IMR-90 (cell line): ENCODE results near the gene TJP1. TPM values are rescaled to one million over a fixed set of nuclear protein-coding genes. Genes with fewer than 3 reads are reported as not detected.

Experiments
- ATAC-seq: fragments of 200-7000 bp; cut with Tn5 transposase; 2 replicates; pipeline ENCODE4 v1.9.1; 2020; ENCODE audit warnings: low read depth, mild to moderate bottlenecking, moderate library complexity
- BruUV-seq: library from RNA; stranded (reverse); fragments of 400-500 nt; replicated peaks from 2 replicates; lab custom pipeline; 2021; lab: Mats Ljungman, UMichigan
- CTCF ChIA-PET: fragments of 300-600 bp; formaldehyde crosslinking; extraction: SDS; loops from one replicate; lab custom pipeline; 2021; ENCODE audit warnings: antibody characterized with exemption; lab: Yijun Ruan, JAX
- POLR2A ChIA-PET: fragments of 300-600 bp; sonication (Branson Sonifier 250); formaldehyde crosslinking; loops from one replicate; lab custom pipeline; 2022; ENCODE audit warnings: antibody characterized with exemption; ENCODE audit not compliant: unreplicated experiment; lab: Charles Lee
- DNase-seq: peaks from one replicate; pipeline ENCODE4 v3.0.0; 2013
- H2AFZ ChIP-seq: replicated peaks from 2 replicates; pipeline ENCODE3; 2013; ENCODE audit warnings: low read length, mild to moderate bottlenecking; ENCODE audit not compliant: poor library complexity
- H2AK5ac ChIP-seq: 2 replicates; pipeline ENCODE4 v1.6.1; 2013; ENCODE audit warnings: low read depth, low read length, inconsistent platforms
- H2AK9ac ChIP-seq: replicated peaks from 2 replicates; pipeline ENCODE3; 2013; ENCODE audit warnings: mild to moderate bottlenecking, low read depth, low read length, moderate library complexity; ENCODE audit not compliant: poor library complexity
- H2BK120ac ChIP-seq: 2 replicates; pipeline ENCODE4 v1.6.1; 2013; ENCODE audit warnings: low read depth, low read length, inconsistent platforms
- H2BK15ac ChIP-seq: 3 replicates; pipeline ENCODE4 v1.6.1; 2013; ENCODE audit warnings: low read depth, low read length, inconsistent platforms
- H2BK20ac ChIP-seq: 2 replicates; pipeline ENCODE4 v1.6.1; 2013; ENCODE audit warnings: low read depth, mild to moderate bottlenecking, inconsistent platforms, low read length, moderate library complexity
- H2BK5ac ChIP-seq: 2 replicates; pipeline ENCODE4 v1.6.1; 2013; ENCODE audit warnings: mild to moderate bottlenecking, low read depth, low read length, inconsistent platforms; ENCODE audit not compliant: poor library complexity, severe bottlenecking
- H3K14ac ChIP-seq: replicated peaks from 2 replicates; pipeline ENCODE4 v1.6.1; 2013; ENCODE audit warnings: low read depth, low read length, inconsistent platforms
- H3K18ac ChIP-seq: 2 replicates; pipeline ENCODE4 v1.6.1; 2013; ENCODE audit warnings: low read depth, low read length, control low read depth
- H3K23ac ChIP-seq: 2 replicates; pipeline ENCODE4 v1.6.1; 2013; ENCODE audit warnings: low read depth, low read length, inconsistent platforms
- H3K27ac ChIP-seq: 2 replicates; pipeline ENCODE4 v1.5.1; 2013; ENCODE audit warnings: mild to moderate bottlenecking, control low read depth, low read length; ENCODE audit not compliant: insufficient read depth
- H3K27me3 ChIP-seq: 2 replicates; pipeline ENCODE4 v1.6.1; 2013; ENCODE audit warnings: low read length; ENCODE audit not compliant: control insufficient read depth, insufficient read depth
- H3K36me3 ChIP-seq: 2 replicates; pipeline ENCODE4 v1.6.1; 2013; ENCODE audit warnings: low read length, mixed read lengths; ENCODE audit not compliant: control insufficient read depth, insufficient read depth
- H3K4ac ChIP-seq: 2 replicates; pipeline ENCODE4 v1.6.1; 2013; ENCODE audit warnings: low read depth, low read length, inconsistent platforms
- H3K4me1 ChIP-seq: 2 replicates; pipeline ENCODE4 v1.6.1; 2013; ENCODE audit warnings: low read length, mixed read lengths; ENCODE audit not compliant: control insufficient read depth, insufficient read depth
- H3K4me2 ChIP-seq: 2 replicates; pipeline ENCODE4 v1.6.1; 2013; ENCODE audit warnings: low read depth, mild to moderate bottlenecking, control low read depth, low read length, moderate library complexity
- H3K4me3 ChIP-seq: 2 replicates; pipeline ENCODE4 v1.5.1; 2013; ENCODE audit warnings: low read depth, mild to moderate bottlenecking, control low read depth, low read length, moderate library complexity; ENCODE audit not compliant: insufficient read depth
- H3K56ac ChIP-seq: 2 replicates; pipeline ENCODE4 v1.6.1; 2013; ENCODE audit warnings: low read length, inconsistent platforms; ENCODE audit not compliant: insufficient read depth; ENCODE audit errors: extremely low read depth
- H3K79me1 ChIP-seq, 2 experiments: 2 replicates each; pipeline ENCODE4 v1.6.1; 2013; ENCODE audit warnings: low read length in 2 of 2, inconsistent platforms in 1 of 2, low read depth in 1 of 2
- H3K9ac ChIP-seq: 2 replicates; pipeline ENCODE4 v1.6.1; 2013; ENCODE audit warnings: low read depth, low read length, control low read depth
- H3K9me1 ChIP-seq: 2 replicates; pipeline ENCODE4 v1.6.1; 2013; ENCODE audit warnings: low read length, inconsistent platforms; ENCODE audit not compliant: insufficient read depth
- H3K9me3 ChIP-seq: 2 replicates; pipeline ENCODE4 v1.6.1; 2013; ENCODE audit warnings: low read length; ENCODE audit not compliant: control insufficient read depth, insufficient read depth
- H4K20me1 ChIP-seq: 2 replicates; pipeline ENCODE4 v1.6.1; 2013; ENCODE audit warnings: low read length, inconsistent platforms; ENCODE audit not compliant: insufficient read depth
- H4K5ac ChIP-seq: 2 replicates; pipeline ENCODE4 v1.6.1; 2013; ENCODE audit warnings: mild to moderate bottlenecking, low read depth, low read length, control low read depth
- H4K8ac ChIP-seq, 2 experiments: 2 replicates each; pipeline ENCODE4 v1.6.1; 2013; ENCODE audit warnings: low read depth in 2 of 2, low read length in 2 of 2, control low read depth in 1 of 2, inconsistent platforms in 1 of 2
- H4K91ac ChIP-seq: 2 replicates; pipeline ENCODE4 v1.6.1; 2013; ENCODE audit warnings: low read depth, low read length, inconsistent platforms; ENCODE audit not compliant: insufficient read depth
- BHLHE40 ChIP-seq: fragments of 150-350 bp; IDR thresholded peaks from 2 replicates; pipeline ENCODE4 v1.6.1; 2016; ENCODE audit warnings: mild to moderate bottlenecking, low read depth, low read length
- CEBPB ChIP-seq: IDR thresholded peaks from 2 replicates; pipeline ENCODE4 v1.6.1; 2012; ENCODE audit warnings: low read depth, low read length, improper control_type of control experiment
- CHD1 ChIP-seq: IDR thresholded peaks from 2 replicates; pipeline ENCODE4 v1.6.1; 2012; ENCODE audit warnings: low read depth, low read length, improper control_type of control experiment
- ELK1 ChIP-seq: fragments of 150-350 bp; IDR thresholded peaks from 2 replicates; pipeline ENCODE4 v1.6.1; 2016; ENCODE audit warnings: low read depth, mild to moderate bottlenecking, low read length, moderate library complexity, borderline replicate concordance
- FOS ChIP-seq: fragments of 150-350 bp; IDR thresholded peaks from 2 replicates; pipeline ENCODE4 v1.6.1; 2016; ENCODE audit warnings: low read depth, low read length
- MAFK ChIP-seq: IDR thresholded peaks from 2 replicates; pipeline ENCODE4 v1.6.1; 2012; ENCODE audit warnings: low read depth, low read length, improper control_type of control experiment
- MAZ ChIP-seq: IDR thresholded peaks from 2 replicates; pipeline ENCODE4 v1.6.1; 2012; ENCODE audit warnings: low read depth, mild to moderate bottlenecking, low read length, improper control_type of control experiment, moderate library complexity, borderline replicate concordance
- MXI1 ChIP-seq: IDR thresholded peaks from 2 replicates; pipeline ENCODE4 v1.6.1; 2012; ENCODE audit warnings: low read depth, mild to moderate bottlenecking, low read length, moderate library complexity, borderline replicate concordance
- NFE2L2 ChIP-seq: fragments of 150-350 bp; IDR thresholded peaks from 2 replicates; pipeline ENCODE4 v1.6.1; 2016; ENCODE audit warnings: low read depth, mild to moderate bottlenecking, low read length
- POLR2A ChIP-seq: IDR thresholded peaks from 2 replicates; pipeline ENCODE4 v1.6.1; 2012; ENCODE audit warnings: mild to moderate bottlenecking, low read depth, low read length
- RAD21 ChIP-seq: IDR thresholded peaks from 2 replicates; pipeline ENCODE4 v1.6.1; 2012; ENCODE audit warnings: low read length, improper control_type of control experiment
- RCOR1 ChIP-seq: IDR thresholded peaks from 2 replicates; pipeline ENCODE4 v1.6.1; 2012; ENCODE audit warnings: mild to moderate bottlenecking, low read length, improper control_type of control experiment; ENCODE audit not compliant: insufficient replicate concordance
- RFX5 ChIP-seq: IDR thresholded peaks from 2 replicates; pipeline ENCODE4 v1.8.0; 2012; ENCODE audit warnings: low read depth, mild to moderate bottlenecking, low read length, moderate library complexity
- SMC3 ChIP-seq: fragments of 150-350 bp; IDR thresholded peaks from 2 replicates; pipeline ENCODE4 v1.6.1; 2016; ENCODE audit warnings: low read depth, mild to moderate bottlenecking, antibody characterized with exemption, low read length, moderate library complexity
- WGBS, 2 experiments: methylation state at CpG; one replicate each; pipeline versions ENCODE4 v1.1.5 to v1.1.7; 2013; ENCODE audit warnings: missing lambda C conversion rate in 2 of 2; ENCODE audit not compliant: insufficient read length in 1 of 2; ENCODE audit errors: extremely low coverage in 2 of 2; 5-methylcytosine and 5-hydroxymethylcytosine counted together
- dilution Hi-C: fragments of 300-500 bp; cut with HindIII; formaldehyde crosslinking; loops from one replicate; pipeline ENCODE4 v1.14.3; 2018; ENCODE audit warnings: low sequenced_read_pairs; ENCODE audit not compliant: unreplicated experiment
- in situ Hi-C: fragments of 300-500 bp; cut with MboI; formaldehyde crosslinking; loops from 3 replicates; pipeline ENCODE4 v1.14.3; 2019; ENCODE audit warnings: low sequenced_read_pairs, inconsistent platforms, mixed read lengths
- intact Hi-C: fragments of 100-400 bp; cut with micrococcal nuclease; formaldehyde crosslinking; loops from 2 replicates; pipeline ENCODE4 v1.10.0; 2022
- polyA plus RNA-seq, 3 experiments: library from polyadenylated mRNA; depleted of rRNA; stranded (reverse); fragments of >200 nt; gene quantifications; 2 replicates each; pipeline ENCODE4 v1.2.3, GENCODE V29; 2012; ENCODE audit warnings: low replicate concordance in 1 of 3
- total RNA-seq: library from RNA; depleted of rRNA; stranded (reverse); fragments of >200 nt; gene quantifications from 2 replicates; pipeline ENCODE4 v1.2.3, GENCODE V29; 2012
- TF ChIP-seq, protein P1 (sequence below): conservative IDR thresholded peaks from 2 replicates; pipeline ENCODE4 v1.5.1; 2012; ENCODE audit warnings: mild to moderate bottlenecking, low read depth, low read length, improper control_type of control experiment
- TF ChIP-seq, protein P2 (sequence below): fragments of 150-350 bp; IDR thresholded peaks from 2 replicates; pipeline ENCODE4 v1.6.1; 2017; ENCODE audit warnings: mild to moderate bottlenecking, antibody characterized with exemption, low read length, low read depth

The TJP1 gene
- total and polyA plus RNA-seq, 2 of the 4 experiments (the other 2 are of a cell fraction): 42.2 to 43.4 TPM

- ChIA-PET CTCF (no interaction called here), POLR2A (no interaction called here)
- H3K9me1 ChIP-seq: peaks cover 4% of the 10 kb centered on the region; the same call in 1 of the 2 replicates
- H2BK5ac ChIP-seq: no peak overlapping the region
- H3K56ac ChIP-seq: no peak overlapping the region
- H2AK5ac ChIP-seq: no peak overlapping the region
- peaks cover 3% of the 10 kb centered on the region; the same call in 1 of the 2 replicates for H3K9me3 ChIP-seq
- BruUV-seq: no TSS peak
- no peak overlapping the region for H2BK20ac ChIP-seq
- WGBS, 2 experiments: no CpG with 5 or more reads among the region's 5 CpGs
- peaks cover 51% of the 10 kb centered on the region for H3K36me3 ChIP-seq
- no peaks in the 10 kb centered on the region for H3K27me3 ChIP-seq
- no peak overlapping the region for H4K5ac ChIP-seq
- no peak overlapping the region for H3K27ac ChIP-seq
- H2AK9ac ChIP-seq: no peak overlapping the region
- H3K14ac ChIP-seq: no peak overlapping the region
- H4K91ac ChIP-seq: no peak overlapping the region
- no peak for DNase-seq
- no peak overlapping the region for H3K23ac ChIP-seq
- TF ChIP-seq RFX5: no peak
- no peak for TF ChIP-seq MAFK
- TF ChIP-seq RAD21: no peak
- TF ChIP-seq BHLHE40: no peak
- no peak for TF ChIP-seq CHD1
- TF ChIP-seq POLR2A: no peak
- no peak for TF ChIP-seq NFE2L2
- TF ChIP-seq FOS: no peak
- TF ChIP-seq, protein P1, sequence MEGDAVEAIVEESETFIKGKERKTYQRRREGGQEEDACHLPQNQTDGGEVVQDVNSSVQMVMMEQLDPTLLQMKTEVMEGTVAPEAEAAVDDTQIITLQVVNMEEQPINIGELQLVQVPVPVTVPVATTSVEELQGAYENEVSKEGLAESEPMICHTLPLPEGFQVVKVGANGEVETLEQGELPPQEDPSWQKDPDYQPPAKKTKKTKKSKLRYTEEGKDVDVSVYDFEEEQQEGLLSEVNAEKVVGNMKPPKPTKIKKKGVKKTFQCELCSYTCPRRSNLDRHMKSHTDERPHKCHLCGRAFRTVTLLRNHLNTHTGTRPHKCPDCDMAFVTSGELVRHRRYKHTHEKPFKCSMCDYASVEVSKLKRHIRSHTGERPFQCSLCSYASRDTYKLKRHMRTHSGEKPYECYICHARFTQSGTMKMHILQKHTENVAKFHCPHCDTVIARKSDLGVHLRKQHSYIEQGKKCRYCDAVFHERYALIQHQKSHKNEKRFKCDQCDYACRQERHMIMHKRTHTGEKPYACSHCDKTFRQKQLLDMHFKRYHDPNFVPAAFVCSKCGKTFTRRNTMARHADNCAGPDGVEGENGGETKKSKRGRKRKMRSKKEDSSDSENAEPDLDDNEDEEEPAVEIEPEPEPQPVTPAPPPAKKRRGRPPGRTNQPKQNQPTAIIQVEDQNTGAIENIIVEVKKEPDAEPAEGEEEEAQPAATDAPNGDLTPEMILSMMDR: no peak
- no peak for TF ChIP-seq CEBPB
- TF ChIP-seq, protein P2, sequence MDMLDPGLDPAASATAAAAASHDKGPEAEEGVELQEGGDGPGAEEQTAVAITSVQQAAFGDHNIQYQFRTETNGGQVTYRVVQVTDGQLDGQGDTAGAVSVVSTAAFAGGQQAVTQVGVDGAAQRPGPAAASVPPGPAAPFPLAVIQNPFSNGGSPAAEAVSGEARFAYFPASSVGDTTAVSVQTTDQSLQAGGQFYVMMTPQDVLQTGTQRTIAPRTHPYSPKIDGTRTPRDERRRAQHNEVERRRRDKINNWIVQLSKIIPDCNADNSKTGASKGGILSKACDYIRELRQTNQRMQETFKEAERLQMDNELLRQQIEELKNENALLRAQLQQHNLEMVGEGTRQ: no peak
- TF ChIP-seq RCOR1: no peak
- no peak for TF ChIP-seq SMC3
- TF ChIP-seq MXI1: no peak
- no peak for TF ChIP-seq MAZ
- TF ChIP-seq ELK1: no peak
- H4K8ac ChIP-seq: no peak overlapping the region
- H3K4me3 ChIP-seq: no peak overlapping the region
- ATAC-seq: no peak
- no peak overlapping the region for H3K4me2 ChIP-seq
- peaks cover 9 to 16% of the 10 kb centered on the region in 2 experiments; a peak in 3 of 4 replicates for H3K79me1 ChIP-seq
- intact Hi-C loops: loop anchor here (2.0 kb wide), 1 partner anchor 15 kb away; no protein-coding TSS in a partner anchor
- no peak overlapping the region for H3K18ac ChIP-seq
- H3K4me1 ChIP-seq: no peaks in the 10 kb centered on the region
- dilution Hi-C loops: no loop called here
- H2AFZ ChIP-seq: no peak overlapping the region
- no peaks in the 10 kb centered on the region for H4K20me1 ChIP-seq
- no peak overlapping the region for H3K9ac ChIP-seq
- no peak overlapping the region for H2BK120ac ChIP-seq
- H2BK15ac ChIP-seq: no peak overlapping the region
- in situ Hi-C loops: no loop called here
- H3K4ac ChIP-seq: no peak overlapping the region
Measured at GRCh38 chr15:29727871-29728270, 94.4 kb downstream of the TJP1 start.
